ENCODE measurements around the gene GGN. TPM values are rescaled to one million over a fixed set of nuclear protein-coding genes. Genes with fewer than 3 reads are reported as not detected.

The GGN gene
- total and polyA plus RNA-seq, 12 donors: 0.13 to 0.57 (median 0.38) TPM; not detected in 6

DNA sequence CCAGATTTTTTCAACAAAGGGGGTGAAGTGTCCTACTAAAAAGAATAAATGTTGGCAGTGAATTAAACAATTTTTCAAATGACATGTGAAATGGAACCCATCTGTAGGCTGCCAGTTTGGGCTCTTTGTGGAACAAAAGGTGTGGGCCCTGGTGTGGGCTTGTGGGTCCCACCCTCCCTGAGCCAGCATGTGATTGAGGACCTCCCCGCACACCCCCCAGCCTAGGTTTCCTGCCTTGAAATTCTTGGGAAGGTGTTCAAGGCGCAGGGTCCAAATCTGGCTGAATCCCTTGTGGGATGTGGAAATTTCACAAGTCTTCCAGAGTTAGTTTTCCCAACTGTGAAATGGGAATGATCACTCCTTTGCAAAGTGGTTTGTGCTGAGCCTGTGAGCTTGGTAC lies 4.1 kb downstream of the GGN start:
- no peak for DNase-seq
- H3K27ac ChIP-seq: no peak overlapping the region
- TF ChIP-seq, protein P1, sequence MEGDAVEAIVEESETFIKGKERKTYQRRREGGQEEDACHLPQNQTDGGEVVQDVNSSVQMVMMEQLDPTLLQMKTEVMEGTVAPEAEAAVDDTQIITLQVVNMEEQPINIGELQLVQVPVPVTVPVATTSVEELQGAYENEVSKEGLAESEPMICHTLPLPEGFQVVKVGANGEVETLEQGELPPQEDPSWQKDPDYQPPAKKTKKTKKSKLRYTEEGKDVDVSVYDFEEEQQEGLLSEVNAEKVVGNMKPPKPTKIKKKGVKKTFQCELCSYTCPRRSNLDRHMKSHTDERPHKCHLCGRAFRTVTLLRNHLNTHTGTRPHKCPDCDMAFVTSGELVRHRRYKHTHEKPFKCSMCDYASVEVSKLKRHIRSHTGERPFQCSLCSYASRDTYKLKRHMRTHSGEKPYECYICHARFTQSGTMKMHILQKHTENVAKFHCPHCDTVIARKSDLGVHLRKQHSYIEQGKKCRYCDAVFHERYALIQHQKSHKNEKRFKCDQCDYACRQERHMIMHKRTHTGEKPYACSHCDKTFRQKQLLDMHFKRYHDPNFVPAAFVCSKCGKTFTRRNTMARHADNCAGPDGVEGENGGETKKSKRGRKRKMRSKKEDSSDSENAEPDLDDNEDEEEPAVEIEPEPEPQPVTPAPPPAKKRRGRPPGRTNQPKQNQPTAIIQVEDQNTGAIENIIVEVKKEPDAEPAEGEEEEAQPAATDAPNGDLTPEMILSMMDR (IDR thresholded peaks at IDR 0.05): no peak
- 96 to 98% methylated on average over 2 of the region's 2 CpGs for whole genome bisulfite sequencing, 2 donors
- ATAC-seq: no peak
- no peak overlapping the region for H3K4me3 ChIP-seq
- H3K4me1 ChIP-seq: peaks cover 15 to 34% (median 26%) of the 10 kb centered on the region in 9 donors
- intact Hi-C loops (cut with DNase I): no loop called here
- H3K36me3 ChIP-seq: peaks cover 0 to 78% (median 54%) of the 10 kb centered on the region in 9 donors
- peaks cover 0 to 34% (median 0%) of the 10 kb centered on the region in 7 donors for H3K27me3 ChIP-seq
- H3K9me3 ChIP-seq: no peaks in the 10 kb centered on the region

DNA sequence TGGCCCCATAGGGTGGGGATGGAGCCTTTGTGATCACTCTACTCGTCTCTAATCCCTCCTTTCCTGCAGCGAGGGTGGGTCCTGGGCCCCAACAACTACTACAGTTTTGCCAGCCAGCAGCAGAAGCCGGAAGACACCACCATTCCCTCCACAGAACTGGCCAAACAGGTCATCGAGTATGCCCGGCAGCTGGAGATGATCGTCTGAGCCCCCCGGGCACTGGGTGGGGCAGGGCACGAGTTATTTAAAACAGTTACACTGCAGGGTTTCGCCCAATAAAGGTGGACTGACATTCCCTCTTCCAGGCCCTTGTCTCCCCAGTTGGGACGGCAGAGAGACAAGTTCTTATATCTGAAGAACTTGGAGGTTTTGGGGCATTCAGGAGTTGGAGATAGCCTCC lies 4.7 kb downstream of the GGN start:
- H3K27me3 ChIP-seq: peaks cover 0 to 30% (median 0%) of the 10 kb centered on the region in 7 donors
- no peak for DNase-seq
- 89 to 93% methylated on average over 10 of the region's 10 CpGs for WGBS, 2 donors
- no peak overlapping the region for H3K4me3 ChIP-seq
- H3K4me1 ChIP-seq: peaks cover 11 to 31% (median 21%) of the 10 kb centered on the region in 9 donors
- ATAC-seq: no peak
- H3K27ac ChIP-seq: no peak overlapping the region
- no peaks in the 10 kb centered on the region for H3K9me3 ChIP-seq
- peaks cover 0 to 82% (median 55%) of the 10 kb centered on the region in 9 donors for H3K36me3 ChIP-seq
- TF ChIP-seq, protein P1 (IDR thresholded peaks at IDR 0.05): no peak
- intact Hi-C loops (cut with DNase I): no loop called here

DNA sequence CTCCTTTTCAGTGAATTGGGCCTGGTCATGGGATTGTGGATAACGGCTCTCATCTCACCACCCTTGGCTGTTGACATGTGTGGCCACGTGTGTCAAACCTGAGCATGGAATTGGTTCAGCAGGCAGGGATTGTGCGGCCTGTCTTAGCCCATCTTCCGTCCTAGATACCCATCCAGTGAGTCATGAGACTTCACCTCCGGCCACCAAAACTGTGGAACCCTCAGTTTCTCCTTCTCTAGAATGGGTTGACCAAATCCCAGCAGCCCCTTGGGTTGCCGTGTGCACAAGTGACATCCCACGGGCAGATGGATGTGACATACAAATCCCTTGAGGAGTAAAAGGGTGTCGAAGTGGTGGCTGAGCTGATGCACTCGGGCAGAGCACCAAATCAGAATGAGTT lies 6.7 kb downstream of the GGN start:
- no peak overlapping the region for H3K27ac ChIP-seq
- H3K4me3 ChIP-seq: no peak overlapping the region
- intact Hi-C loops (cut with DNase I): no loop called here
- TF ChIP-seq, protein P1 (IDR thresholded peaks at IDR 0.05): no peak
- H3K4me1 ChIP-seq: peaks cover 4 to 31% (median 13%) of the 10 kb centered on the region in 9 donors
- peaks cover 0 to 20% (median 0%) of the 10 kb centered on the region in 7 donors for H3K27me3 ChIP-seq
- H3K9me3 ChIP-seq: no peaks in the 10 kb centered on the region
- 80 to 87% methylated on average over 9 of the region's 9 CpGs for WGBS, 2 donors
- peaks cover 0 to 98% (median 55%) of the 10 kb centered on the region in 9 donors for H3K36me3 ChIP-seq
- no peak for DNase-seq
- ATAC-seq: no peak

DNA sequence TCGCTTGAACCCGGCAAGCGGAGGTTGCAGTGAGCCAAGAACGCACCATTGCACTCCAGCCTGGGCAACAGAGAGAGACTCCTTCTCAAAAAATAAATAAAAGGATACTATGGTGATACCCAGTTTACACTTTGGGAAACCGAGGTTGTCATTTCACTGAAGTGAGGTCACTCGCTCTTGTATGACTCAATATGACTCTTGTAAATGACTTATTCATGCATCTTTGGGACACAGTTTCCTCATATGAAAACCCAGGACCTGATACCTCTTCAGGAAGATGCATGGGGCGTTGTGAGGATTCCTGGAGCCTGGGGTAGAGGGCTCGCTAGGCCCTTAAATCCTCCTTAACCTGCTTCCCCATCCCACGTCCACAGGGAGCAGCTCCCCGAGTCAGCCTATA lies 9.0 kb downstream of the GGN start:
- peaks cover 0 to 78% (median 51%) of the 10 kb centered on the region in 9 donors for H3K36me3 ChIP-seq
- peaks cover 11 to 35% (median 23%) of the 10 kb centered on the region in 9 donors for H3K4me1 ChIP-seq
- H3K27ac ChIP-seq: no peak overlapping the region
- DNase-seq (no peak), ATAC-seq (no peak)
- TF ChIP-seq, protein P1 (IDR thresholded peaks at IDR 0.05): no peak
- H3K9me3 ChIP-seq: no peaks in the 10 kb centered on the region
- intact Hi-C loops (cut with DNase I): no loop called here
- no peak overlapping the region for H3K4me3 ChIP-seq
- no peaks in the 10 kb centered on the region for H3K27me3 ChIP-seq
- 98 to 99% methylated on average over 10 of the region's 10 CpGs for WGBS, 2 donors

Data from heart right ventricle (tissue), 16 donors.